ENCODE data around the gene TGIF1.
"Not testable (repeated sequence)": the region's sequence is repeated elsewhere in the genome, so short reads cannot be mapped to it uniquely, and the experiment has no call there.

The TGIF1 gene

GRCh38 chr18:3450012-3450798 lies at the start of gene TGIF1:
Gene TGIF1 (plus strand): TSS chr18:3450172. CDS start chr18:3450490, 318 bp downstream.
- no peak for DNase-seq

DNA sequence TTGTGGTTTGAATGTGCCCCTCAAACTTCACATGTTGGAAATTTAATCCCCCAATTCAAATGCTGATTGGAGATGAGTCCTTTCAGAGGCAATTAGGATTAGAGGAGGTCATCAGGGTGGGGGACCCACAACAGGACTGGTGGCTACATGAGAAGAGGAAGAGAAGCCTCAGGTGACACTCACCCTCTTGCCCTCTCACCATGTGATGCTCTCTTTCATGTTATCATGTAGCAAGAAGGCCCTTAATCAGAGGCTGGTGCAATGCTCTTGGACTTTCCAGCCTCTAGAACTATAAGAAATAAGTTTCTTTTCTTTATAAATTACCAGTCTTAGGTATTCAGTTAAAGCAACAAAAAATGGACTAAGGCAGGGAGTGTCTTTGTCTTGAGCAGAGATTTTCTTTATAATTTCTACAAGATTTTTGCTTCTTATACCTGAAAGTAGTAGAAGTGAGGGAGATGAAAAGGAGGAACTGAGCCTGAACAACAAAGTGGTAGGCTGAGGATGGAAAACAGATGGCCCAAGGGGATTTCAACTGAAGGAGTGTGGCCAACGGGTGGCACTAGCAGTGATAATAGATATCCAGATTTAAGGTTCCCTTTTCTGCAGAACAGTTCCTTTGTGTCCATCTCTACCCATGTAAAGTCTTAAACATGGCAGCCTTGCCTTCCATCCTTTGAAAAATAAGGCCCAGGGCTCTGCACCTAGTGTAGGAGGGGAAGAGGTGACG lies 49.2 kb upstream of the TGIF1 start:
- no peak for DNase-seq

- no peak for DNase-seq
Measured at GRCh38 chr18:3401669-3402620, 48.0 kb upstream of the TGIF1 start.

- no peak for DNase-seq
Measured at GRCh38 chr18:3402982-3403451, 47.0 kb upstream of the TGIF1 start.

DNA sequence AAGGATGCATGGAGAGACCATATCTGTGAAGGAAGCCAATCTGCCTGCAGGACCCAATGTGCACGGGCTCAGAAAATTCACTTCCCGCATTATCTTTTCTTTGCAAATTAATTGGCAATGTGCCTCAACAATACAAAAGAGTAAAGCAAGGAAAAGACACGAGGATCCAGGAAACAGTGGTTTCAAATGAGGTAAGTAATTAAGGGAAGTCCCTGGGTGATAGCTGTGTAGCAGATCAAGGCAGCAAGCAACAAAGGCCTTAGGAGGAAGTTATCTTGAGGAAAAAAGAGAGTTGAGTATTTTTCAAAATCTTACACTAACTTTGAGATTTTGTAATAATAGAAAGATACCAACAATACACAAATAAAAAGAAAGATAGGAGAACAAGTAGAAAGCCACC lies 44.3 kb upstream of the TGIF1 start:
- DNase-seq, result no peak

DNA sequence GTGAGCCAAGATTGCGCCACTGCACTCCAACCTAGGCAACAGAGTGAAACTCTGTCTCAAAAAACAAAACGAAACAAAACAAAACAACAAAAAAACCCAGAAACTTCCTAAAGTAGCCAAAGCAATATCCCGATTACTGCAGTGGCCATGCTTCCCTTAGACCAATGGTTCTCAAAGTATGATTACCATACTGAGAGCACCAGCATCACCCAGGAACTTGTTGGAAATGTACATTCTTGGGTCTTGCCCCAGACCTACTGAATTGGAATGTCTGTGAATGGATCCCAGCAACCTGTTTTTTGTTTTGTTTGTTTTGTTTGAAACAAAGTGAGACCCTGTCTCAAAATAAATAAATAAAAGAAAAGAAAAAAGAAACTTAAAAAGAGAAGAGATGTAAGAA lies 41.9 kb upstream of the TGIF1 start:
- DNase-seq, result no peak

- DNase-seq, result no peak
Measured at GRCh38 chr18:3409811-3410210, 40.2 kb upstream of the TGIF1 start.

DNA sequence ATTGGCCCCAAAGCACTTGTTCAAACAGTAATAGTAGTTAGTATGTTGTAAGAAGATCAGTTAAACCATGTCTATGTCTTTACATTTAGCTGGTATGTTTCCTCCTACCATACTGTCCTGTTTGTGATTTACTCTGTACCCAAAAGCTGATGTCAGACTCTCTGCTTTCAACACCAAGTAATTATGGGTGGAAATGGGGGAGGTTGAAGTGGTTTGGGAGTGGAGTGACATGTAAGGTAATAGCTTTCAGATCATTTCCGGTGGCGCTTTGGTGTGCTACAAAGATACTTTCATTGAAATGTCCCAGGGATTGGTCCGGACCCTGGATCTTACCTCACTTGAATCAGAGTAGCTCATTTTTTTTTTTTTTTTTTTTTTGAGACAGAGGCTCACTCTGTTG lies 39.7 kb upstream of the TGIF1 start:
- DNase-seq, result peak; percentile 13

DNA sequence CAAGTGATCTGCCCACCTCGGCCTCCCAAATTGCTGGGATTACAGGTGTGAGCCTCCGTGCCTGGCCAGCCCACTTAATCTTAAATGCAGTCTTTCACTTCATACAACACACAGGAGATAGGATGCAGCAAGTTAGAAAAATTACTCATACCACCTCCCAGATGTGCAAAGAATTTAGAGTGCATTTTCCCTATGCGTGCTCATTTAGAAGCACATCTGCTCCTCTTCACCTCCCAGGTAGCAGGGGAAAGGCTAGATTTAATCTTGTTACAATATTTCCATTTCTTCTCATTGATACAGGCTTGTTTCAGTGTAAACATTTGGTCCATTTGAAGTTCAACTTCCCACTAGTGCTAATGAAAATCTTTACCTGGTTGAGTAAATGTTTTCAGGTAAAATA lies 39.1 kb upstream of the TGIF1 start:
- not testable (repeated sequence) for DNase-seq

DNA sequence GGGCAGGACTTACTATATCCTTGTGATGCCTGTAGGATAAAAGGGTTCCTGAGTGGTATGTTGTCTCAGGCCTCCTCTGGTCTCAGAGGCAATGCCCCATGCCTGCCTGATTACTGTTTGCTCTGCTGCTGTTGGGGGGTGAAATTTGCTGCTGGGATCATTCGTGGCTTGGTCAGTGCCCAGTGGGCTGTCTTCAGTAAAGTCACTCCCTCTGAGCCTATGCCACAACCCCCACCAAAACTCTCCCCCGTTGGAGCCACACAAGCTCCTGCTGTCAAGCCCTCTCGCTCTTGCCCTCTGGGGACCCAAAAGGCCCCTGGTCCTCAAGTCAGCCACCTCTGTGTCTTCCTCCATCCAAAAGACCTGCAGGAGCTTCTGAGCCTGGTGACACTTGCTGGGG lies 38.6 kb upstream of the TGIF1 start:
- no peak for DNase-seq

- DNase-seq, result no peak
Measured at GRCh38 chr18:3411854-3412268, 38.1 kb upstream of the TGIF1 start.

DNA sequence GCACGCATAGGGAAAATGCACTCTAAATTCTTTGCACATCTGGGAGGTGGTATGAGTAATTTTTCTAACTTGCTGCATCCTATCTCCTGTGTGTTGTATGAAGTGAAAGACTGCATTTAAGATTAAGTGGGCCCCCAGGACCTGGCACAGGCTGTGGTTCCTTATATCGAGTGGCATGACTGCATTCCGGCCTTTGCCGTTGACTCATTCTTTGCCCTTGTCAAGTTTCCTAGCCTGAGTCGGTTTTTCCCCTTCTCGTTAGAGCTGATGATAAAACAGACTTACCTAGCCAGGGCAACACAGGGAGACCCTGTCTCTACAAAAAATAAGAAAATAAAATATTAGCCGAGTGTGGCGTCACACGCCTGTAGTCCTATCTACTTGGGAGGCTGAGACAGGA lies 37.4 kb upstream of the TGIF1 start:
- not testable (repeated sequence) for DNase-seq

GRCh38 chr18:3415110-3415509 lies 34.9 kb upstream of the TGIF1 start:
- DNase-seq, result no peak

DNA sequence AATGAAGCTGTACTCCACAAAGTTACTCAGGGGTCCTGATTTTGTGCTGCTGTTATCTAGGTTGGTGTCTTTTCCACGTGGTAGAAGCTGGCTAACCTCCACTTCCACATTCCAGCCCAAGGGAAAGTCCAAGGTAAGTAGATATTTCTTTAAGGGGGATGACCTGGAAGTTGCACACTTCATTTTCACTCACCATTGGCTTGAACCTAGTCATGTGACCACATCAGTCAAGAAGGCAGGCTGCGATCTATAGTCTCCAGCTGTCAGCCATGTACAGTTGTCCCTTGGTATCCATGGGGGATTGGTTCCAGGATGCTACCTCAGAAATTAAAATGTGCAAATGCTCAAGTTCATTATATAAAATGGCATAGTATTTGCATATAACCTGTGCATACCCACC lies 31.9 kb upstream of the TGIF1 start:
- no peak for DNase-seq

GRCh38 chr18:3420919-3421279 lies 29.1 kb upstream of the TGIF1 start:
- DNase-seq, result no peak

GRCh38 chr18:3422905-3423304 lies 27.1 kb upstream of the TGIF1 start:
- no peak for DNase-seq

- DNase-seq, result no peak
Measured at GRCh38 chr18:3424280-3424890, 25.6 kb upstream of the TGIF1 start.

DNA sequence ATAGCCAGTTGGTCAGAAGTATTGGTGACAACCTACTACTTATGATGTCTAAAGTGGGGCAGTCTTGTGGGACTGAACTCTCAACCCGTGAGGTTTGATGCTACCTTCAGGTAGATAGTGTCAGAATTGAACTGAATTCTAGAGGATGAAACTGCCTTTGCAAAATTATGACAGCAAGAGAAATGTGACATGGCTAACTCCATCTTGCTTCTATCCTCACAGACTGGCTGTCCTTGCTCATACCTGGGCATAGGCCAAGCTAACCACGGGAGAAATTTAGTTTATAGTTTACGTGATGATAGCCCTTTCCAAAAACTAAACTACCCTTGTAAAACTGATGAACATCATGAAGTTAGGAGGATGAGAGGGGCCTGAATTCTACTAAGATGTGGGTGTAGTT lies 24.9 kb upstream of the TGIF1 start:
- DNase-seq, result no peak

GRCh38 chr18:3425446-3425845 lies 24.5 kb upstream of the TGIF1 start:
- no peak for DNase-seq

- no peak for DNase-seq
Measured at GRCh38 chr18:3426074-3426473, 23.9 kb upstream of the TGIF1 start.

DNA sequence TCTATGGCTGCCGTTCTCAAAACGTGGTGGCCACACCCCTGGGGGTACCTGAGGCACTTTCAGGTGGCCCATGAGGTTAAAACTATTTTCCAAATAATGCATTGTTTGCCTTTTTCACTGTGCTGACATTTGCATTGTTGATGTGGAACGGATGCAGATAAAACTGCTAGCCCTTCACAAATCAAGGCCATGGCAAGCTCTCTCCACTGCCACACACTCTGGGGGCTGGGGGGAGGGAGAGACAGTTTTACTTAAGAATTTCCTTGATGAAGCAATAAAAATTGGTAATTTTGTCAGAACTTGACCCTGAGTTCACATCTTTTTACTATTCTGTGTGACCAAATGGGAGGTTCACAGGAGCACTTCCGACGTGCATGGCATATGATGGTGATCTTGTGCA lies 22.0 kb upstream of the TGIF1 start:
- DNase-seq, result no peak

- DNase-seq, result no peak
Measured at GRCh38 chr18:3429121-3429520, 20.9 kb upstream of the TGIF1 start.

- DNase-seq, result no peak
Measured at GRCh38 chr18:3434685-3435084, 15.3 kb upstream of the TGIF1 start.
